Caco-2 (cell line): ENCODE data around the gene TBC1D2. TPM values are rescaled to one million over a fixed set of nuclear protein-coding genes. Genes with fewer than 3 reads are reported as not detected.

Experiments used
- BruUV-seq: library from RNA; stranded (reverse); fragments of 400-500 nt; replicated peaks from 2 replicates; lab custom pipeline; 2021; lab: Mats Ljungman, UMichigan
- CTCF ChIA-PET: fragments of 300-600 bp; sonication (Branson Sonifier 250); formaldehyde crosslinking; loops from one replicate; lab custom pipeline; 2022; ENCODE audit warnings: antibody characterized with exemption; lab: Charles Lee
- POLR2A ChIA-PET: fragments of 300-600 bp; sonication (Branson Sonifier 250); formaldehyde crosslinking; loops from one replicate; lab custom pipeline; 2022; ENCODE audit warnings: antibody characterized with exemption; lab: Charles Lee
- DNase-seq, 2 experiments: peaks; one replicate each; pipeline versions ENCODE4 v3.0.0 to v3.0.0-alpha.2; 2020 to 2022
- H3K27me3 ChIP-seq: replicated peaks from 2 replicates; pipeline ENCODE4 v1.6.0; 2011; ENCODE audit warnings: low read length; ENCODE audit not compliant: control insufficient read depth, insufficient read depth
- H3K36me3 ChIP-seq: 2 replicates; pipeline ENCODE4 v1.5.1; 2011; ENCODE audit warnings: low read length; ENCODE audit not compliant: control insufficient read depth, insufficient read depth
- H3K4me1 ChIP-seq: fragments of 250-450 bp; sonication (Bioruptor Pico); 2 replicates; pipeline ENCODE4 v1.5.1; 2020; ENCODE audit warnings: mild to moderate bottlenecking
- H3K4me3 ChIP-seq: 2 replicates; pipeline ENCODE4 v1.5.1; 2011; ENCODE audit warnings: low read depth, mild to moderate bottlenecking, control low read depth, low read length
- H3K9me3 ChIP-seq: fragments of 250-450 bp; sonication (Bioruptor Pico); 2 replicates; pipeline ENCODE4 v1.5.1; 2020; ENCODE audit warnings: mild to moderate bottlenecking, moderate library complexity
- H3K27ac Mint-ChIP-seq: one replicate; pipeline ENCODE4 v1.8.0; 2022; ENCODE audit warnings: mixed read lengths; ENCODE audit not compliant: unreplicated experiment
- H3K27me3 Mint-ChIP-seq: one replicate; pipeline ENCODE4 v1.8.0; 2022; ENCODE audit warnings: mixed read lengths; ENCODE audit not compliant: insufficient read depth, unreplicated experiment
- H3K36me3 Mint-ChIP-seq: one replicate; pipeline ENCODE4 v1.8.0; 2022; ENCODE audit warnings: mild to moderate bottlenecking, mixed read lengths; ENCODE audit not compliant: insufficient read depth, unreplicated experiment
- H3K4me1 Mint-ChIP-seq: one replicate; pipeline ENCODE4 v1.8.0; 2022; ENCODE audit warnings: low read depth, mixed read lengths; ENCODE audit not compliant: unreplicated experiment
- H3K4me3 Mint-ChIP-seq: one replicate; pipeline ENCODE4 v1.8.0; 2022; ENCODE audit warnings: mild to moderate bottlenecking, moderate library complexity, mixed read lengths; ENCODE audit not compliant: unreplicated experiment
- H3K9me3 Mint-ChIP-seq: one replicate; pipeline ENCODE4 v1.8.0; 2022; ENCODE audit warnings: mixed read lengths; ENCODE audit not compliant: unreplicated experiment
- CTCF ChIP-seq, 2 experiments: fragments of 200-600 bp in 1 of 2; IDR thresholded peaks; 1 replicate in 1 of 2; 2 replicates in 1 of 2; pipeline versions ENCODE4 v1.5.1 to v1.8.0; 2011 to 2022; ENCODE audit warnings: antibody characterized with exemption in 1 of 2, control low read depth in 1 of 2, inconsistent platforms in 1 of 2, low read depth in 1 of 2, low read length in 1 of 2, mild to moderate bottlenecking in 1 of 2, moderate library complexity in 1 of 2; ENCODE audit not compliant: insufficient read depth in 1 of 2, severe bottlenecking in 1 of 2, unreplicated experiment in 1 of 2
- intact Hi-C: fragments of 100-400 bp; cut with micrococcal nuclease; formaldehyde crosslinking; loops from one replicate; pipeline ENCODE4 v1.10.0; 2022; ENCODE audit not compliant: unreplicated experiment
- total RNA-seq: library from RNA; stranded (reverse); gene quantifications from 2 replicates; pipeline ENCODE4 v1.2.3, GENCODE V29; 2022

Gene TBC1D2
- total RNA-seq, 1 experiment from 2014 or later, result 8.5 TPM

- no peaks in the 10 kb centered on the region for H3K27me3 Mint-ChIP-seq
- no peaks in the 10 kb centered on the region for H3K36me3 ChIP-seq
- H3K4me1 ChIP-seq, result peaks cover 13% of the 10 kb centered on the region
- H3K4me3 ChIP-seq, result no peak overlapping the region
- peaks cover 15% of the 10 kb centered on the region for H3K36me3 Mint-ChIP-seq
- DNase-seq, result no peak
- CTCF ChIA-PET, result interaction anchor here (0.8 to 1.3 kb wide), 3 partner anchors 10 to 15 kb away, joined by 3 to 5 read pairs (median 4); no protein-coding TSS in a partner anchor
- H3K9me3 Mint-ChIP-seq, result no peaks in the 10 kb centered on the region
- TF ChIP-seq CTCF (IDR thresholded peaks at IDR 0.05; ENCODE audit: insufficient read depth in 1 of 2, low read depth in 1 of 2, low read length in 1 of 2, severe bottlenecking in 1 of 2, unreplicated experiment in 1 of 2), result peak in 1 of 2 experiments; percentile 25
- H3K4me1 Mint-ChIP-seq, result peaks cover 21% of the 10 kb centered on the region
- no peaks in the 10 kb centered on the region for H3K27me3 ChIP-seq
- H3K27ac Mint-ChIP-seq, result no peak overlapping the region
- no TSS peak for BruUV-seq
- POLR2A ChIA-PET, result no interaction called here
- no peak overlapping the region for H3K4me3 Mint-ChIP-seq
- no peaks in the 10 kb centered on the region for H3K9me3 ChIP-seq
- intact Hi-C loops, result no loop called here
Observed at GRCh38 chr9:98241357-98242300, 13.8 kb downstream of the TBC1D2 start.

- Histone ChIP-seq H3K9me3 (no peaks in the 10 kb centered on the region), H3K4me1 (peaks cover 21% of the 10 kb centered on the region), H3K4me3 (no peak overlapping the region), H3K36me3 (no peaks in the 10 kb centered on the region), H3K27me3 (no peaks in the 10 kb centered on the region)
- DNase-seq, result no peak
- intact Hi-C loops, result no loop called here
- no peak for TF ChIP-seq CTCF (IDR thresholded peaks at IDR 0.05; ENCODE audit: insufficient read depth in 1 of 2, low read depth in 1 of 2, low read length in 1 of 2, severe bottlenecking in 1 of 2, unreplicated experiment in 1 of 2)
- no peaks in the 10 kb centered on the region for H3K9me3 Mint-ChIP-seq
- BruUV-seq, result no TSS peak
- POLR2A ChIA-PET, result no interaction called here
- H3K36me3 Mint-ChIP-seq, result peaks cover 8% of the 10 kb centered on the region
- H3K27me3 Mint-ChIP-seq, result no peaks in the 10 kb centered on the region
- H3K4me3 Mint-ChIP-seq, result no peak overlapping the region
- CTCF ChIA-PET, result no interaction called here
- H3K4me1 Mint-ChIP-seq, result peaks cover 15% of the 10 kb centered on the region
- H3K27ac Mint-ChIP-seq, result no peak overlapping the region
Observed at GRCh38 chr9:98240475-98240874, 15.0 kb downstream of the TBC1D2 start.

- H3K4me3 Mint-ChIP-seq, result peak overlapping the region; percentile 37
- Histone ChIP-seq H3K9me3 (no peaks in the 10 kb centered on the region), H3K4me1 (peaks cover 33% of the 10 kb centered on the region), H3K36me3 (peaks cover 1% of the 10 kb centered on the region; the same call in 1 of the 2 replicates), H3K4me3 (no peak overlapping the region), H3K27me3 (no peaks in the 10 kb centered on the region)
- BruUV-seq, result no TSS peak
- H3K4me1 Mint-ChIP-seq, result peaks cover 8% of the 10 kb centered on the region
- H3K36me3 Mint-ChIP-seq, result peaks cover 8% of the 10 kb centered on the region
- intact Hi-C loops, result loop anchor here (2.0 kb wide), 1 partner anchor 18 kb away; the partner anchor contains the start of gene TBC1D2
- no peaks in the 10 kb centered on the region for H3K27me3 Mint-ChIP-seq
- ChIA-PET CTCF (interaction anchor here (0.7 to 1.2 kb wide), 5 partner anchors 14 to 31 kb away, joined by 3 to 13 read pairs (median 6); partner anchors contain the start of gene TBC1D2), POLR2A (interaction anchor here (0.8 kb wide), 1 partner anchor 19 kb away, joined by 3 read pairs; no protein-coding TSS in a partner anchor)
- peak; percentile 60 to 83 for DNase-seq
- H3K9me3 Mint-ChIP-seq, result no peaks in the 10 kb centered on the region
- no peak for TF ChIP-seq CTCF (IDR thresholded peaks at IDR 0.05; ENCODE audit: insufficient read depth in 1 of 2, low read depth in 1 of 2, low read length in 1 of 2, severe bottlenecking in 1 of 2, unreplicated experiment in 1 of 2)
- peak overlapping the region; percentile 72 for H3K27ac Mint-ChIP-seq
Observed at GRCh38 chr9:98236901-98237487, 18.5 kb downstream of the TBC1D2 start.
